GM12872 (cell line): Measurements from ENCODE around the gene FLT4.

Source experiments
- TF ChIP-seq, protein P1 (sequence below): IDR thresholded peaks from 3 replicates; pipeline ENCODE4 v1.5.1; 2011; ENCODE audit warnings: low read depth, mild to moderate bottlenecking, low read length, moderate library complexity; ENCODE audit not compliant: insufficient read depth

Gene FLT4

DNA sequence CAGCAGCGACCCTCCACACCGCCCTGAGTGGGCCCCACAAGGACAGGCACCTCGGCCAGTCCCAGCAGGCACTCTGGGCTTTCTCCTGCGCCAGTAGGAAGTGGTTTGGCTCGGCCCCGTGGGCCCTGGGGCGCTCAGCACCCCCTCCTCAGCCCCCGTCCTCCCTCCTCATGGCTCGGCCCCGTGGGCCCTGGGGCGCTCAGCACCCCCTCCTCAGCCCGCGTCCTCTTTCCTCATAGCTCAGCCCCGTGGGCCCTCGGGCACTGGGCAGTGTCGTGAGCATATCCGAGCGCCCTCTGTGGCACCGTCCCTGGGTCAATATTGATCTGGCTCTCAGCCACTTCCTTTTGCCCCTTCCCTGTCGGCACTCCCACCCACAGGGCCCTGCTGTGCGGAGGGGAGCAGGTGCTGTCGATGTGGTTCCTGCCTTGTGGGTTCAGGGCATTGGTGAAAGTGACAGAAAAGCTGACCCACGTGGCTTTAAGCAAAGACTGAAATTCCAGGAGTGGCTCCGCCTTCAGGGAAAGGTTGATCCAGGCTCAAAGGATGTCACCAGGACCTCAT, 52.6 kb downstream of the FLT4 start:
- TF ChIP-seq, protein P1, sequence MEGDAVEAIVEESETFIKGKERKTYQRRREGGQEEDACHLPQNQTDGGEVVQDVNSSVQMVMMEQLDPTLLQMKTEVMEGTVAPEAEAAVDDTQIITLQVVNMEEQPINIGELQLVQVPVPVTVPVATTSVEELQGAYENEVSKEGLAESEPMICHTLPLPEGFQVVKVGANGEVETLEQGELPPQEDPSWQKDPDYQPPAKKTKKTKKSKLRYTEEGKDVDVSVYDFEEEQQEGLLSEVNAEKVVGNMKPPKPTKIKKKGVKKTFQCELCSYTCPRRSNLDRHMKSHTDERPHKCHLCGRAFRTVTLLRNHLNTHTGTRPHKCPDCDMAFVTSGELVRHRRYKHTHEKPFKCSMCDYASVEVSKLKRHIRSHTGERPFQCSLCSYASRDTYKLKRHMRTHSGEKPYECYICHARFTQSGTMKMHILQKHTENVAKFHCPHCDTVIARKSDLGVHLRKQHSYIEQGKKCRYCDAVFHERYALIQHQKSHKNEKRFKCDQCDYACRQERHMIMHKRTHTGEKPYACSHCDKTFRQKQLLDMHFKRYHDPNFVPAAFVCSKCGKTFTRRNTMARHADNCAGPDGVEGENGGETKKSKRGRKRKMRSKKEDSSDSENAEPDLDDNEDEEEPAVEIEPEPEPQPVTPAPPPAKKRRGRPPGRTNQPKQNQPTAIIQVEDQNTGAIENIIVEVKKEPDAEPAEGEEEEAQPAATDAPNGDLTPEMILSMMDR, result no peak

DNA sequence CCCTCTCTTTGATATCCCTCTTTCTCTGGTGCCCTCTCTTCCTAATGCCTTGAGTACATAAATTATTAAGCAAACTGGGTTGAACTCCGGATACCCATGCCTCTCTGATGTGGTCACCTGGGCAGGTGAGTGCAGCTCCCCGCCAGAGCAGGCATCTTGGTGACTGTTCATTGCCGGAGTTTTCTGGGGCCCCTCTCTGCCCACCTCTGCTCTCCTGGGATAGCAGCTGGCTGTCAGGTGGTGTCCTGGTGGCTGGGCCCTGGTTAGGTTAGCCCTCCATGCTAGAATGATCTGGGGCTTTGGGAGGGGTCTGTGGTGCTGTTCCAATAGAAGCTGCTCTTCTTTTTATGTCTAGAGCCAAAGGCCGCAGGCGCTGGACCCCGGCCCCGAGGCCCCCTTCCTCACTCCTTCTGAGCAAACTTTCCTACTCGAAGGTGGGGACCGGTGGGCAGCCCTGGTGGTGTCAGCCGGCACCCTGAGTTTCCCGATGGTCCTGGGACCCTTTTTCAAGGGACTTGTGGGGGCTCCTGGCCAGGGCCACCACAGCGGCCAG, 53.2 kb downstream of the FLT4 start:
- TF ChIP-seq, protein P1, result no peak

DNA sequence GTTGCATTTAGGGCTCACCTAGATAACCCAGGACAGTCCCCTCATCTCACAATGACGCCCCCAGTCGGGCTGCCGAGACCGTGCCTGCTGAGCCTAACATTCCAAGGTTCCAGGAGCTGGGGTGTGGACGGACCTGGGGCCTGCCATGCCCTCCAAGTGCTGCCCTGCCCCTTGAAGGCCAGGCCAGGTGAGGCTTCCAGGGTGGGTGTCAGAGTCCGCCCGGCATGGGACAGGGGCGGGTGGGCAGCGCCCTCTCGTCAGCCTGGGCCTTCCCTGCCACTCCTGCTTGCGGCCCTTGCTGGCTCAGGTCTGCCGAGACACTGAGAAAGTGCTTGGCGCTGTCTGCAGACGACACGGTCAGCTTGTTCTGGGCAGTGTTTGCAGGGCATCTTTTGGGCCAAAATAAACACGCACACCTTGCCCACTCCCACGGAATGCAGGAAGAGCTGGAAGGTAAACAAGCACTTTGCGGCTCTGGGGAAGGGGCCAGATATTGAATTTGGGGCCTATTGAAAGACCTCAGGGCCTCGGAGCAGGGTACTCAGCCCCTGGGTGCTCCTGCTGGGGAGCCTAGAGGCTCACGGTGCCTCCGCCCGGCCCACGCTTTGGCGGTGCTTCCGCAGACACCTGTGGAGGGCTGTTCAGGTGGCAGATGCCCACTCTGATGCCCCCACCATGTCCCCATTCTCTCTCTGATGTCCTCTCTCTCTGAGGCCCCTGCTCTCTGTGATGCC, 53.9 kb downstream of the FLT4 start:
- TF ChIP-seq, protein P1, result no peak

DNA sequence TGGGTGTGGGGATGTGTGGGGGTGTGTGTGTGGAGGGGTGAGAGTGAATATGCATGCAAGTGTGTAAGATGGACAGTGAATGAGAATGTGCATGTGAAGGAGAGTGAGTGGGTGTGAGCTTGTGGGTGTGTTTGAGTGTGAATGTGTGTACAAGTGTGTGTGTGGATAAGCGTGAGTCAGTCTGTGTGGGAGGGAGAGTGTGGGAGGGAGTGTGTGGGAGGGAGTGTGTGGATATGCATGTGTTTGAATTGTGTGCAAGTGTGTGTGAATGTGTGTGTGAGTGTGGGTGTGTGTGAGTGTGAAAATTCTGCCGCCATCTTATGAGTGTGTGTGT, 54.4 kb downstream of the FLT4 start:
- TF ChIP-seq, protein P1, result no peak

DNA sequence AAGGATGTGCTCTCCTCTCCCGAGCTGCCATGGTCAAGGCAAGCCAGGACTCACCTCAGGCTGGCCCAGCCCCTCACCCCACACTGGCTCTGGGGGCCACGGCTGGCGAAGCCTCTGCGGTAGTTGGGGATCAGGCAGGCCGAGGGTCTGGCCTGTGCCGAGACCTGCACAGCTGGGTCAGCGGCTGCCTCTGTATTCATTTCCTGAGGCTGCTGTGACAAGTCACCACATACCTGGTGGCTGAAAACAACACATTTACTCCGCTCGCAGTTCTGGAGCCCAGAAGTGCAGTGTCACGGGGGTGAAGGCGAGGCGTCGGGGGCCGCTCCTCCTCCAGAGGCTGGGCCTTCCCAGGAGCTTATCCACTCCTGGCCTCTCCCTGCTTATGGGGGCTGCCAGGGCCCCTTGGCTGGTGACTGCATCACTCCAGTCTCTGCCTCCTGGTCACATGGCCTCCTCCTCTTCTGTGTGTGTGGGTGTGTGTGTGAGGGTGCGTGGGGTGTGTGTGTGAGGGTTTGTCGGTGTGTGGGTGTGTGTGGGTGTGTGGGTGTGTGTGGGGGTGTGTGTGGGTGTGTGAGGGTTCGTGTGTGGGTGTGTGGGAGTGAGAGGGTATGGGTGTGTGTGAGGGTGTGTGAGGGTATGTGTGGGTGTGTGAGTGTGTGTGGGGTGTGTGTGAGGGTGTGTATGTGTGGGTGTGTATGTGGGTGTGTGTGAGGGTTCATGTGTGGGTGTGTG, 54.9 kb downstream of the FLT4 start:
- TF ChIP-seq, protein P1, result no peak

DNA sequence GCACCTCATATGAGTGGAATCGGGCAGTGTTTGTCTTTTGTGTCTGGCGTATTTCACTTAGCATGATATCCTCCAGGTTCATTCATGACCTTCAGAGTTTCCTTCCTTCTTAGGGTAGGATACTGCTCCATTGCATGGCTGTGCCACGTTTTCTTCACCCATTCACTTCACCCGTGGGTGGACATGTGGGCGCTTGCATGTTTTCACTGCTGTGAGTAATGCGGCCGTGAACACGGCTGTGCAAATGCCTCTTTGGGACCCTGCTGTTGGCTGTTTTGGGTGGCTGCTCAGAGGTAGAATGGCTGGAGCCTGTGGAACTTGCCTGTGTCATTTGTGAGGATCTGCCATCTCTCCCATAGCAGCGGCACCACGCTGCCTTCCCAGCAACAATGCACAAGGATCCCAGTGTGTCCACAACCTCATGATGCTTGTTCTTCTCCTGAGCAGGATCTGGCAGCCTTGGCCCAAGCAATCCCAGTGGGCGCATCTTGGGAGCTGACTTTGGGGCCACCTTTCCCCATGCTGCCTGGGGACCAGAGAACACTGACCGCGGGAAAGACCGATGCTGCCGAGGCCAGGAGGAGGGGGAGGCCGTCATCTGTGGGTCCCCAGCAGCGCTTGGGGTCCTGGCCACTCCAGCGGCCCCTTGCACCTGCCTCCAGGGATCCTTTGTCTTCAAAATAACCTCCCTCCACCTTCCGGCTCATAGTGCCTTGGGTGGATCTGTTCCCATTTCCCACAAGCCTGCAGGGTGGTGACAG, 55.8 kb downstream of the FLT4 start:
- TF ChIP-seq, protein P1, result no peak

DNA sequence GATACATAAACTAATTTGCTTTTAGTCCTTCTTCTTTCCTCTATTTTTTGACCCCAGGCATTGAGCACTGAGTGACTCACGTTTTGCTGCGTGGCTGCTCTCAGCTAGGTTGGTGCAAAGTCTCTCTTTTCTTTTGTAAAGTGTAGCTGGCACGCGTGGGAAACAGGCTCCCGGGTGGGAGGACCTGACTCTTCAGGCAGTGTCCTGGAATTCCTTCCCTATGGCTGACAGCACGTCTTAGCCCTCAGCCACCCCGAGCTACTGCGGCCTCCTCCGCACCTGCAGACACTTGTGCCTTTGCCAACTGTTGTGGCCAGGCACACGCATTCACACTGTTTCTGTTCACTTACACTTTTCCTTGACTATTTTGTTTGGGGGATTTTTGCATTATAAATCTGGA, 57.2 kb downstream of the FLT4 start:
- TF ChIP-seq, protein P1, result no peak
